ENCODE measurements around the gene KCTD16.

KCTD16 gene

GRCh38 chr5:144352732-144353317 lies 182.2 kb downstream of the KCTD16 start:
- DNase-seq, result no peak

GRCh38 chr5:144356489-144356888 lies 185.8 kb downstream of the KCTD16 start:
- DNase-seq, result no peak

GRCh38 chr5:144361406-144361805 lies 190.7 kb downstream of the KCTD16 start:
- no peak for DNase-seq

GRCh38 chr5:144365885-144366284 lies 195.2 kb downstream of the KCTD16 start:
- no peak for DNase-seq

- no peak for DNase-seq
These were observed 197.3 kb downstream of the KCTD16 start for GRCh38 chr5:144367991-144368390.

GRCh38 chr5:144368556-144368955 lies 197.9 kb downstream of the KCTD16 start:
- no peak for DNase-seq

- DNase-seq, result no peak
These were observed 198.3 kb downstream of the KCTD16 start for GRCh38 chr5:144369006-144369405.

- no peak for DNase-seq
These were observed 199.6 kb downstream of the KCTD16 start for GRCh38 chr5:144370273-144370672.

GRCh38 chr5:144374637-144375036 lies 204.0 kb downstream of the KCTD16 start:
- no peak for DNase-seq

GRCh38 chr5:144377207-144377606 lies 206.5 kb downstream of the KCTD16 start:
- DNase-seq, result no peak

GRCh38 chr5:144378681-144379080 lies 208.0 kb downstream of the KCTD16 start:
- DNase-seq, result no peak

GRCh38 chr5:144385597-144385996 lies 214.9 kb downstream of the KCTD16 start:
- DNase-seq, result no peak

GRCh38 chr5:144386315-144386714 lies 215.6 kb downstream of the KCTD16 start:
- no peak for DNase-seq

- no peak for DNase-seq
These were observed 219.5 kb downstream of the KCTD16 start for GRCh38 chr5:144390133-144390532.

GRCh38 chr5:144391044-144391443 lies 220.4 kb downstream of the KCTD16 start:
- DNase-seq, result no peak

GRCh38 chr5:144393641-144394435 lies 223.2 kb downstream of the KCTD16 start:
- DNase-seq, result no peak

GRCh38 chr5:144395704-144396103 lies 225.0 kb downstream of the KCTD16 start:
- no peak for DNase-seq

GRCh38 chr5:144403058-144403457 lies 232.4 kb downstream of the KCTD16 start:
- DNase-seq, result no peak

- no peak for DNase-seq
These were observed 233.2 kb downstream of the KCTD16 start for GRCh38 chr5:144403817-144404420.

- DNase-seq, result no peak
These were observed 234.0 kb downstream of the KCTD16 start for GRCh38 chr5:144404672-144405071.

- DNase-seq, result no peak
These were observed 235.3 kb downstream of the KCTD16 start for GRCh38 chr5:144405991-144406390.

- no peak for DNase-seq
These were observed 235.8 kb downstream of the KCTD16 start for GRCh38 chr5:144406442-144406841.

- DNase-seq, result no peak
These were observed 243.7 kb downstream of the KCTD16 start for GRCh38 chr5:144414202-144415029.
